WTC11 (cell line): ENCODE results near the gene ACSL4. TPM values are rescaled to one million over a fixed set of nuclear protein-coding genes. Genes with fewer than 3 reads are reported as not detected.

ENCODE experiments used
- ATAC-seq: fragments of 200-7000 bp; cut with Tn5 transposase; 2 replicates; pipeline ENCODE4 v1.10.0; 2021; ENCODE audit warnings: mild to moderate bottlenecking, moderate library complexity
- CTCF ChIA-PET: fragments of 300-600 bp; sonication (Branson Sonifier 250); formaldehyde crosslinking; loops from one replicate; lab custom pipeline; 2021; ENCODE audit warnings: antibody characterized with exemption; lab: Charles Lee
- POLR2A ChIA-PET: fragments of 350-600 bp; sonication (Branson Sonifier 250); formaldehyde crosslinking; loops from one replicate; lab custom pipeline; 2021; ENCODE audit warnings: antibody characterized with exemption; lab: Charles Lee
- DNase-seq: peaks from one replicate; pipeline ENCODE4 v3.0.0; 2021; ENCODE audit warnings: low spot score
- H3K27ac Mint-ChIP-seq: 2 replicates; pipeline ENCODE4 v1.8.0; 2021; ENCODE audit warnings: mixed read lengths
- H3K27me3 Mint-ChIP-seq: 2 replicates; pipeline ENCODE4 v1.8.0; 2021; ENCODE audit warnings: low read depth, mild to moderate bottlenecking, moderate library complexity, mixed read lengths
- H3K36me3 Mint-ChIP-seq: 2 replicates; pipeline ENCODE4 v1.8.0; 2021; ENCODE audit warnings: mixed read lengths
- H3K4me1 Mint-ChIP-seq: 2 replicates; pipeline ENCODE4 v1.8.0; 2022; ENCODE audit warnings: mixed read lengths
- H3K4me3 Mint-ChIP-seq: 2 replicates; pipeline ENCODE4 v1.8.0; 2021; ENCODE audit warnings: mild to moderate bottlenecking, moderate library complexity, mixed read lengths
- H3K9me3 Mint-ChIP-seq: 2 replicates; pipeline ENCODE4 v1.8.0; 2021; ENCODE audit warnings: mixed read lengths
- CBFB ChIP-seq: sonication (generic); formaldehyde crosslinking; IDR thresholded peaks from 2 replicates; pipeline ENCODE4 v1.8.1; 2022; ENCODE audit warnings: mild to moderate bottlenecking, low read depth, missing genetic modification reagents
- EMX1 ChIP-seq: fragments of 250-450 bp; sonication (Bioruptor Pico); IDR thresholded peaks from 2 replicates; pipeline ENCODE4 v1.8.0; 2021; ENCODE audit warnings: mild to moderate bottlenecking
- ESRRA ChIP-seq: sonication (generic); formaldehyde crosslinking; IDR thresholded peaks from 2 replicates; pipeline ENCODE4 v1.8.1; 2022; ENCODE audit warnings: mild to moderate bottlenecking, missing genetic modification reagents, borderline replicate concordance
- JAZF1 ChIP-seq: fragments of 250-450 bp; sonication (Bioruptor Pico); IDR thresholded peaks from 2 replicates; pipeline ENCODE4 v1.9.0; 2021; ENCODE audit warnings: moderate library complexity, mild to moderate bottlenecking, inconsistent platforms
- MXD4 ChIP-seq: fragments of 250-450 bp; sonication (Bioruptor Pico); IDR thresholded peaks from 2 replicates; pipeline ENCODE4 v1.8.0; 2021; ENCODE audit warnings: mild to moderate bottlenecking, moderate library complexity, borderline replicate concordance
- NFATC4 ChIP-seq: fragments of 250-450 bp; sonication (Bioruptor Pico); IDR thresholded peaks from 2 replicates; pipeline ENCODE4 v1.9.0; 2021; ENCODE audit warnings: mild to moderate bottlenecking
- NR1H2 ChIP-seq: sonication (generic); formaldehyde crosslinking; IDR thresholded peaks from 2 replicates; pipeline ENCODE4 v1.9.0; 2021; ENCODE audit warnings: mild to moderate bottlenecking, moderate library complexity, missing genetic modification reagents
- RELA ChIP-seq: sonication (generic); formaldehyde crosslinking; IDR thresholded peaks from 2 replicates; pipeline ENCODE4 v1.8.1; 2022; ENCODE audit warnings: missing genetic modification reagents, mild to moderate bottlenecking, borderline replicate concordance
- RORB ChIP-seq: fragments of 250-450 bp; sonication (Bioruptor Pico); IDR thresholded peaks from 2 replicates; pipeline ENCODE4 v1.9.0; 2021; ENCODE audit warnings: mild to moderate bottlenecking
- SP1 ChIP-seq: sonication (generic); formaldehyde crosslinking; conservative IDR thresholded peaks from 2 replicates; pipeline ENCODE4 v1.8.1; 2022; ENCODE audit warnings: missing genetic modification reagents
- ZNF396 ChIP-seq: fragments of 250-450 bp; sonication (Bioruptor Pico); IDR thresholded peaks from 2 replicates; pipeline ENCODE4 v1.8.0; 2021; ENCODE audit warnings: mild to moderate bottlenecking, moderate library complexity, borderline replicate concordance
- total RNA-seq: library from RNA; stranded (reverse); gene quantifications from 3 replicates; pipeline ENCODE4 v1.2.3, GENCODE V29; 2021
- TF ChIP-seq, protein P1 (sequence below): fragments of 200-600 bp; IDR thresholded peaks from 2 replicates; pipeline ENCODE4 v1.8.0; 2022; ENCODE audit warnings: antibody characterized with exemption
- TF ChIP-seq, protein P2 (sequence below): sonication (generic); formaldehyde crosslinking; IDR thresholded peaks from 2 replicates; pipeline ENCODE4 v1.8.1; 2023; ENCODE audit warnings: mild to moderate bottlenecking, missing genetic modification reagents
- TF ChIP-seq, protein P3 (sequence below): fragments of 250-450 bp; sonication (Bioruptor Pico); IDR thresholded peaks from 2 replicates; pipeline ENCODE4 v1.8.0; 2021; ENCODE audit warnings: mild to moderate bottlenecking
- TF ChIP-seq, protein P4 (sequence below): fragments of 250-450 bp; sonication (Bioruptor Pico); IDR thresholded peaks from 2 replicates; pipeline ENCODE4 v1.9.0; 2021; ENCODE audit warnings: moderate library complexity, mild to moderate bottlenecking, inconsistent platforms, borderline replicate concordance
- TF ChIP-seq, protein P5 (sequence below): sonication (generic); formaldehyde crosslinking; IDR thresholded peaks from 2 replicates; pipeline ENCODE4 v1.8.1; 2022; ENCODE audit warnings: low read depth, mild to moderate bottlenecking, moderate library complexity, missing genetic modification reagents, borderline replicate concordance
- TF ChIP-seq, protein P6 (sequence below): sonication (generic); formaldehyde crosslinking; IDR thresholded peaks from 2 replicates; pipeline ENCODE4 v1.8.1; 2023; ENCODE audit warnings: mild to moderate bottlenecking, moderate library complexity, missing genetic modification reagents
- TF ChIP-seq, protein P7 (sequence below): sonication (generic); formaldehyde crosslinking; IDR thresholded peaks from 2 replicates; pipeline ENCODE4 v1.8.0; 2022; ENCODE audit warnings: mild to moderate bottlenecking, missing genetic modification reagents
- TF ChIP-seq, protein P8 (sequence below): sonication (generic); formaldehyde crosslinking; IDR thresholded peaks from 2 replicates; pipeline ENCODE4 v1.8.1; 2022; ENCODE audit warnings: missing genetic modification reagents, borderline replicate concordance
- TF ChIP-seq, protein P9 (sequence below): fragments of 250-450 bp; sonication (Bioruptor Pico); IDR thresholded peaks from 2 replicates; pipeline ENCODE4 v1.9.0; 2021; ENCODE audit warnings: mild to moderate bottlenecking

ACSL4 gene
- total RNA-seq, 1 experiment from 2014 or later, result 57.7 TPM

DNA sequence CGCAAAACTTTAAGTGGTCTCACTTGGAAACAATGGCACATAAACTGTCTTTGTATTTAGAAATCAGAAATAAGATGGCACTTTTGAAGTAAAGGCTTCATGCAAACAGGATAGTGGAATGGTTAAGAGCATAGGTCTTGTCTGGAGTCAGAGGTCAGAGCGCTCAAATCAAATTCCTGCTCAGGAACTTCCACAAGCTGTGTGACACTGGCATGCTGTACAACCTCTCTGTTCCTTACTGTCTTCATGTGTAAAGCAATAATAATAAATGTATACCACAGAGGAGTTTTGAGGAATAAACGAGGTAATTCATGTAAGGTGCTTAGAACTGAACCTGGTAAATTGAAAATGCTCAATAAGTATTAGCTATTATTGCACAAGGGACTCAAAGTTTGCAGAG is 43.4 kb upstream of the ACSL4 start (continued):
- TF ChIP-seq, protein P1, sequence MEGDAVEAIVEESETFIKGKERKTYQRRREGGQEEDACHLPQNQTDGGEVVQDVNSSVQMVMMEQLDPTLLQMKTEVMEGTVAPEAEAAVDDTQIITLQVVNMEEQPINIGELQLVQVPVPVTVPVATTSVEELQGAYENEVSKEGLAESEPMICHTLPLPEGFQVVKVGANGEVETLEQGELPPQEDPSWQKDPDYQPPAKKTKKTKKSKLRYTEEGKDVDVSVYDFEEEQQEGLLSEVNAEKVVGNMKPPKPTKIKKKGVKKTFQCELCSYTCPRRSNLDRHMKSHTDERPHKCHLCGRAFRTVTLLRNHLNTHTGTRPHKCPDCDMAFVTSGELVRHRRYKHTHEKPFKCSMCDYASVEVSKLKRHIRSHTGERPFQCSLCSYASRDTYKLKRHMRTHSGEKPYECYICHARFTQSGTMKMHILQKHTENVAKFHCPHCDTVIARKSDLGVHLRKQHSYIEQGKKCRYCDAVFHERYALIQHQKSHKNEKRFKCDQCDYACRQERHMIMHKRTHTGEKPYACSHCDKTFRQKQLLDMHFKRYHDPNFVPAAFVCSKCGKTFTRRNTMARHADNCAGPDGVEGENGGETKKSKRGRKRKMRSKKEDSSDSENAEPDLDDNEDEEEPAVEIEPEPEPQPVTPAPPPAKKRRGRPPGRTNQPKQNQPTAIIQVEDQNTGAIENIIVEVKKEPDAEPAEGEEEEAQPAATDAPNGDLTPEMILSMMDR, result no peak
- TF ChIP-seq, protein P2, sequence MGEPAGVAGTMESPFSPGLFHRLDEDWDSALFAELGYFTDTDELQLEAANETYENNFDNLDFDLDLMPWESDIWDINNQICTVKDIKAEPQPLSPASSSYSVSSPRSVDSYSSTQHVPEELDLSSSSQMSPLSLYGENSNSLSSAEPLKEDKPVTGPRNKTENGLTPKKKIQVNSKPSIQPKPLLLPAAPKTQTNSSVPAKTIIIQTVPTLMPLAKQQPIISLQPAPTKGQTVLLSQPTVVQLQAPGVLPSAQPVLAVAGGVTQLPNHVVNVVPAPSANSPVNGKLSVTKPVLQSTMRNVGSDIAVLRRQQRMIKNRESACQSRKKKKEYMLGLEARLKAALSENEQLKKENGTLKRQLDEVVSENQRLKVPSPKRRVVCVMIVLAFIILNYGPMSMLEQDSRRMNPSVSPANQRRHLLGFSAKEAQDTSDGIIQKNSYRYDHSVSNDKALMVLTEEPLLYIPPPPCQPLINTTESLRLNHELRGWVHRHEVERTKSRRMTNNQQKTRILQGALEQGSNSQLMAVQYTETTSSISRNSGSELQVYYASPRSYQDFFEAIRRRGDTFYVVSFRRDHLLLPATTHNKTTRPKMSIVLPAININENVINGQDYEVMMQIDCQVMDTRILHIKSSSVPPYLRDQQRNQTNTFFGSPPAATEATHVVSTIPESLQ (CRISPR knock-in tag), result no peak
- TF ChIP-seq EMX1 (CRISPR knock-in tag) (no peak), ESRRA (CRISPR knock-in tag) (no peak)
- TF ChIP-seq, protein P3, sequence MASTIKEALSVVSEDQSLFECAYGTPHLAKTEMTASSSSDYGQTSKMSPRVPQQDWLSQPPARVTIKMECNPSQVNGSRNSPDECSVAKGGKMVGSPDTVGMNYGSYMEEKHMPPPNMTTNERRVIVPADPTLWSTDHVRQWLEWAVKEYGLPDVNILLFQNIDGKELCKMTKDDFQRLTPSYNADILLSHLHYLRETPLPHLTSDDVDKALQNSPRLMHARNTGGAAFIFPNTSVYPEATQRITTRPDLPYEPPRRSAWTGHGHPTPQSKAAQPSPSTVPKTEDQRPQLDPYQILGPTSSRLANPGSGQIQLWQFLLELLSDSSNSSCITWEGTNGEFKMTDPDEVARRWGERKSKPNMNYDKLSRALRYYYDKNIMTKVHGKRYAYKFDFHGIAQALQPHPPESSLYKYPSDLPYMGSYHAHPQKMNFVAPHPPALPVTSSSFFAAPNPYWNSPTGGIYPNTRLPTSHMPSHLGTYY, result no peak

DNA sequence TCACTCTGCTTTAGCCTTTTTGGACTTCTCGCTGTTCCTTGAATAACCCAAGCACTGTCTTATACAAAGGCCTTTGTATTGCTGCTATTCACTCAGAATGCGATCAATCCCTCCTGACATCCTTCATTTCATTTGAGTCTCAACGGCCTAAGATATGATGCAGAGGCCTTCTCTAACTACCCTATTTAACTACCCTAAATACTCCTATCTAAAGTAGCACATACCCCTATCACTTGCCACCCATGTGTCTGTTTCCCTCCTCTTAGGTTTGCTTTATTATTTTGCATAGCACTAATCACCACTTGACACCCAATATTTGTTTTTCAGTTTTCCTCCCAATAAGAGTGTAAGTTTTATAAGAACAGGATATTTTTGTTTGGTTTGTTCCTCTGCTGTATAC is 42.3 kb upstream of the ACSL4 start:
- ChIA-PET POLR2A (no interaction called here), CTCF (no interaction called here)
- TF ChIP-seq, protein P4, sequence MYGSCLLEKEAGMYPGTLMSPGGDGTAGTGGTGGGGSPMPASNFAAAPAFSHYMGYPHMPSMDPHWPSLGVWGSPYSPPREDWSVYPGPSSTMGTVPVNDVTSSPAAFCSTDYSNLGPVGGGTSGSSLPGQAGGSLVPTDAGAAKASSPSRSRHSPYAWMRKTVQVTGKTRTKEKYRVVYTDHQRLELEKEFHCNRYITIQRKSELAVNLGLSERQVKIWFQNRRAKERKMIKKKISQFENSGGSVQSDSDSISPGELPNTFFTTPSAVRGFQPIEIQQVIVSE (CRISPR knock-in tag), result no peak
- TF ChIP-seq RORB, result no peak
- TF ChIP-seq, protein P5, sequence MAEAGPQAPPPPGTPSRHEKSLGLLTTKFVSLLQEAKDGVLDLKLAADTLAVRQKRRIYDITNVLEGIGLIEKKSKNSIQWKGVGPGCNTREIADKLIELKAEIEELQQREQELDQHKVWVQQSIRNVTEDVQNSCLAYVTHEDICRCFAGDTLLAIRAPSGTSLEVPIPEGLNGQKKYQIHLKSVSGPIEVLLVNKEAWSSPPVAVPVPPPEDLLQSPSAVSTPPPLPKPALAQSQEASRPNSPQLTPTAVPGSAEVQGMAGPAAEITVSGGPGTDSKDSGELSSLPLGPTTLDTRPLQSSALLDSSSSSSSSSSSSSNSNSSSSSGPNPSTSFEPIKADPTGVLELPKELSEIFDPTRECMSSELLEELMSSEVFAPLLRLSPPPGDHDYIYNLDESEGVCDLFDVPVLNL (CRISPR knock-in tag), result no peak
- TF ChIP-seq, protein P3, result no peak
- no peak for TF ChIP-seq NFATC4
- TF ChIP-seq SP1 (CRISPR knock-in tag), result no peak
- no peak for TF ChIP-seq RELA (CRISPR knock-in tag)
- TF ChIP-seq, protein P6, sequence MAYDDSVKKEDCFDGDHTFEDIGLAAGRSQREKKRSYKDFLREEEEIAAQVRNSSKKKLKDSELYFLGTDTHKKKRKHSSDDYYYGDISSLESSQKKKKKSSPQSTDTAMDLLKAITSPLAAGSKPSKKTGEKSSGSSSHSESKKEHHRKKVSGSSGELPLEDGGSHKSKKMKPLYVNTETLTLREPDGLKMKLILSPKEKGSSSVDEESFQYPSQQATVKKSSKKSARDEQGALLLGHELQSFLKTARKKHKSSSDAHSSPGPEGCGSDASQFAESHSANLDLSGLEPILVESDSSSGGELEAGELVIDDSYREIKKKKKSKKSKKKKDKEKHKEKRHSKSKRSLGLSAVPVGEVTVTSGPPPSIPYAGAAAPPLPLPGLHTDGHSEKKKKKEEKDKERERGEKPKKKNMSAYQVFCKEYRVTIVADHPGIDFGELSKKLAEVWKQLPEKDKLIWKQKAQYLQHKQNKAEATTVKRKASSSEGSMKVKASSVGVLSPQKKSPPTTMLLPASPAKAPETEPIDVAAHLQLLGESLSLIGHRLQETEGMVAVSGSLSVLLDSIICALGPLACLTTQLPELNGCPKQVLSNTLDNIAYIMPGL (CRISPR knock-in tag), result no peak
- TF ChIP-seq, protein P7, sequence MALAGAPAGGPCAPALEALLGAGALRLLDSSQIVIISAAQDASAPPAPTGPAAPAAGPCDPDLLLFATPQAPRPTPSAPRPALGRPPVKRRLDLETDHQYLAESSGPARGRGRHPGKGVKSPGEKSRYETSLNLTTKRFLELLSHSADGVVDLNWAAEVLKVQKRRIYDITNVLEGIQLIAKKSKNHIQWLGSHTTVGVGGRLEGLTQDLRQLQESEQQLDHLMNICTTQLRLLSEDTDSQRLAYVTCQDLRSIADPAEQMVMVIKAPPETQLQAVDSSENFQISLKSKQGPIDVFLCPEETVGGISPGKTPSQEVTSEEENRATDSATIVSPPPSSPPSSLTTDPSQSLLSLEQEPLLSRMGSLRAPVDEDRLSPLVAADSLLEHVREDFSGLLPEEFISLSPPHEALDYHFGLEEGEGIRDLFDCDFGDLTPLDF (CRISPR knock-in tag), result no peak
- TF ChIP-seq ZNF396, result no peak
- TF ChIP-seq, protein P8, sequence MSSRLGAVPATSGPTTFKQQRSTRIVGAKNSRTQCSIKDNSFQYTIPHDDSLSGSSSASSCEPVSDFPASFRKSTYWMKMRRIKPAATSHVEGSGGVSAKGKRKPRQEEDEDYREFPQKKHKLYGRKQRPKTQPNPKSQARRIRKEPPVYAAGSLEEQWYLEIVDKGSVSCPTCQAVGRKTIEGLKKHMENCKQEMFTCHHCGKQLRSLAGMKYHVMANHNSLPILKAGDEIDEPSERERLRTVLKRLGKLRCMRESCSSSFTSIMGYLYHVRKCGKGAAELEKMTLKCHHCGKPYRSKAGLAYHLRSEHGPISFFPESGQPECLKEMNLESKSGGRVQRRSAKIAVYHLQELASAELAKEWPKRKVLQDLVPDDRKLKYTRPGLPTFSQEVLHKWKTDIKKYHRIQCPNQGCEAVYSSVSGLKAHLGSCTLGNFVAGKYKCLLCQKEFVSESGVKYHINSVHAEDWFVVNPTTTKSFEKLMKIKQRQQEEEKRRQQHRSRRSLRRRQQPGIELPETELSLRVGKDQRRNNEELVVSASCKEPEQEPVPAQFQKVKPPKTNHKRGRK (CRISPR knock-in tag), result no peak
- TF ChIP-seq, protein P9, sequence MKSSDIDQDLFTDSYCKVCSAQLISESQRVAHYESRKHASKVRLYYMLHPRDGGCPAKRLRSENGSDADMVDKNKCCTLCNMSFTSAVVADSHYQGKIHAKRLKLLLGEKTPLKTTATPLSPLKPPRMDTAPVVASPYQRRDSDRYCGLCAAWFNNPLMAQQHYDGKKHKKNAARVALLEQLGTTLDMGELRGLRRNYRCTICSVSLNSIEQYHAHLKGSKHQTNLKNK (CRISPR knock-in tag), result no peak
- TF ChIP-seq CBFB (CRISPR knock-in tag), result no peak
- no peak for TF ChIP-seq JAZF1 (CRISPR knock-in tag)
- no peak for TF ChIP-seq MXD4 (CRISPR knock-in tag)
- TF ChIP-seq NR1H2 (CRISPR knock-in tag), result no peak
- H3K36me3 Mint-ChIP-seq, result 0 out of 2 replicates have a peak, but pooled peaks cover 2% of the 10 kb centered on the region
- H3K9me3 Mint-ChIP-seq, result peaks cover 3% of the 10 kb centered on the region
- ATAC-seq (no peak), DNase-seq (no peak)
- H3K4me3 Mint-ChIP-seq, result no peak overlapping the region
- no peak overlapping the region for H3K27ac Mint-ChIP-seq
- H3K4me1 Mint-ChIP-seq, result peaks cover 16% of the 10 kb centered on the region
- H3K27me3 Mint-ChIP-seq, result no peaks in the 10 kb centered on the region; the same call in 1 of the 2 replicates
